Measurements from ENCODE around the gene ATP1B2.
A peak's percentile ranks its signal among the peaks of the same experiment; 100 is the strongest.
"Not testable (repeated sequence)": the region's sequence is repeated elsewhere in the genome, so short reads cannot be mapped to it uniquely, and the experiment has no call there.

Gene ATP1B2, protein sequence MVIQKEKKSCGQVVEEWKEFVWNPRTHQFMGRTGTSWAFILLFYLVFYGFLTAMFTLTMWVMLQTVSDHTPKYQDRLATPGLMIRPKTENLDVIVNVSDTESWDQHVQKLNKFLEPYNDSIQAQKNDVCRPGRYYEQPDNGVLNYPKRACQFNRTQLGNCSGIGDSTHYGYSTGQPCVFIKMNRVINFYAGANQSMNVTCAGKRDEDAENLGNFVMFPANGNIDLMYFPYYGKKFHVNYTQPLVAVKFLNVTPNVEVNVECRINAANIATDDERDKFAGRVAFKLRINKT

DNA sequence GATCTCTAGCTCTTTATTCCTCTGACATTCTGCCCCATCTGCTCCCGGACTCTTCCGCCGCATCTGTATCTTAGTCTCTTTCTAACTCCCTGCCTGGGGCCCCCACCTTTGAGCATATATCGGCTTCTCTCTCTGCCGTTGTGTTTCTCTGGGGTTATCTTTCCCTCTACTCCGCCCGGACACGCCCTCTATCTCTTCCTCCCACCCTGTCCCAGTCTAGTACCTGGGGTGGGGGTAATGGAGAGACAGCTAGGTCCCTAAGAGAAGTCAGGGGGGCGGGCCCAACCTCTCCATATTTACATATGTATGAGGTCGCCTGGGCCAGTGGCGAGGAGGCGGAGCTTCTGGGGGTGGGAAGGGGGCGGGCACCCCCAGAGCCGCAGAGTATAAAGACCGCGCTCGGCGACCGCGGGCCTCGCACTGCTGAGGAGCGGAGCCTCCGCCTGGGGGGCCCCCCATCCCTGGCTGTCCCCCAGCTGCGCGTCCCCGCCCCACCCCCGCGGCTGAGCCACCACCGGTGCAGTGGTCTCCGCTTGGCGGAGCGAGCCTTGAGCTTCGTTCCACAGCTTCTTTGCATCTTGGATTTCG, at the start of gene ATP1B2:
TSS of gene ATP1B2 (plus strand) at position 418 of the 588 bp plus-strand sequence. CDS start 593 bp downstream, outside the sequence.
- peak; percentile 82 for DNase-seq

DNA sequence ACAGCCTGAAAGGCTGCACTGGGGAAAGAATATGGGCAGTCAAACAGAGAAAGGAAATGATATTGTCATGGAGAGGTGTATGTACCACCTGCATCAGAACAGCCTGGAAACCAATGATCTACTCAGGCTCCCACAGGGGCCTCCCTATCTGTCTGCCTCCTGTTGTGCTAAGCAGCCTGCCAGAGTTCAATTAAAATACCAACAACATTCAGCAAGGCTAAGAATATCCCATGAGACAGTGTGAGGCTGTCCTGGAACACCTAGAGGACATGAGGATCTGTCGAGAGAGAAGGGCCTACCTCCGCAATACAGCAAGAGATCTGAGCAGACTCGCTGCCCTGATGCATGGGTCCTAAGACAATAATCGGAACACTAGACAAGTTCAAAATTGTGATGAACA, 44.4 kb upstream of the ATP1B2 start:
- no peak for DNase-seq

DNA sequence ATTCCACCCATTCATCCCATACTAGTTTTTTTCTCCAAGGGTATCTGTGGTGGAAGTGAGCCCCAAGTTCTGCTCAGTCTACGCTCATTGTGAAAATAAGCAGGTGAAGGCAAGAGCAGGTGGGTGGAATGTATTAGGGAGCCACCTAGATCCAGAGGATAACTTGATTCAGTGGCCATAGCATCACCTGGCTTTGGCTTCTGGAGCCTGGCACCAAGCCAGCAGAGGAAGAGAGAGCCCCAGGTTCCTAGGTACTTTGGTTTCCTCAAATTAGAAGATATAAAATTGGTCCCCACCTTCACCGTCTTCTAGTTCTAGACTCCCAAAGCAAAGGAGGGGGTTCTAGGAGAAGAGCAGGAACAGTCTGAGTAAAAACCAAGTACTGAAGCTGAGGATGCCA, 40.1 kb upstream of the ATP1B2 start:
- no peak for DNase-seq

DNA sequence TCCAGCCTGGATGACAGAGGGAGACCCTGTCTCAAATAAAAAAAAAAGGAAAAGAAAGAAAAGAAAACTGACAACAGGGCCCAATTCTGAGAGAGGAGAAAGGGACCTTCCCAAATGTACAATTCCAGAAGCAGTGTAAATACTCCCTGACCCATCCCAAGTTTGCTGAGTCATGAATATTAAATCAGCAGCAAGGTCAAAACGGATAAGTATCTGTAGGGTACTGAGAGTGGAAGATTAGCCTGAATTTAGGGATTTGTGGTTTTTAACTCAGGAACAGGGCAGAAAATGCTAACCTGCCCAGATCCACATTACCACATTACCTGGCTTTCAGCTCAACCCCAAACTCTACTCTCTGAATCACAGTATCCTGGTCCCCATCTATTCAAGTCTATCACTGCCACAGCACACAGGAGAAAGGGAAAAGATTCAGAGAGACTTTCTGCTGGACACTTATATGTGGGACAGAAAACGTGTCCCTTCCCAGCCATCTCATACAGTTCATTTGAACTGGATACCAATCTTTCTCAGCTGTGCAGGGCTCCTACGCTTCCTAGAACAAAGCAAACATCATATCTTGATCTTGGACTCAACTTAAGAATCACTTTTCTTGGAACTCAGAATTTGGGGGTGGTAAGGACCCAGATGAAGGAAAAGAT, 39.0 kb upstream of the ATP1B2 start:
- no peak for DNase-seq

DNA sequence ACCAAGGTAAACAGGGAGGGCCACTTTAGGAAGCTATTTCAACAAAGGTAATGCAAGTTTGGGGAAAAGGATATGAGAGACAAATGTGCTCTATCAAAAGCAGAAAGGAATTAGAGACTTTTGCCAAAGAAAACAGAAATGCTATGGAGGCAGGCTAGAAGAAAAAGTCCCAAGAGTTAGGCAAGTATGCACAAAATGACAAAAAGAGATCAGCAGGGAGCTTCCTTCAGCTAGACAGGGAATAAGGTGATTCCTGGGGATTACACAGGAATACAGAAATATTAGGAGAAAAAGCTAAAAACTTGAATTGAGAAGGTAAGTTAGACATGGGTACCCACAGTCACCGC, 38.5 kb upstream of the ATP1B2 start:
- DNase-seq, result no peak

DNA sequence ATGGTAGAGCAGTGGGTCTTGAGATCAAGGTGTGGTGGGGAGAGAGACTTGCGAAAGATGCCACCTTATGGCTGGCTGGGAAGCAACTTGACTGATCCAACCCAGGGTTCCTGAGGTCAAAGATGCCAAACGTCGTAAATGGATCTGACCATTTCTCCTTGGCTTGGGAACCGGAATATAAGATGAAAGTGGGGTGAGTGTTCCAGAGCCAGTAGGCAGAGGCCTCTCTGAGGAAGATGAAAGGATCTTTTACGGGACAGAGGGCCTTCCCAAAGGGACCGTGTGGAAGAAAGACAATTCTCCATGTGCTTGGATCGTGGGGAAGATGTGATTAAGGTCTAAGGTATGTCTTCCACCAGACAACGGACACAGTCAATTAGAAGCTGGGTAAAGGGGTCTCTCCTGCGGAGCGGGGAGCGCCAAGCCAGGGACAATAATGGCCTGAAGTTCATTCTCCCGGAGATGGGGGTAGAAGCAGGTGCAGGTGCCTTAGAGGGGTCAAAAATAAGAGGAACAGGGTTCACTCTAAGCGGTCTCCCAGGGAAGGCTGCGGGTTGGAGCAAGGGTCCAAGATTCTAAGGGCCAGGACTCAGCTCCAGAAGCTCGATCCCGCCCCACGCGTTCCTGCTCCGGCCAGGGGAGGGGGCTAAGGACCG, 36.8 kb upstream of the ATP1B2 start:
- DNase-seq, result no peak

DNA sequence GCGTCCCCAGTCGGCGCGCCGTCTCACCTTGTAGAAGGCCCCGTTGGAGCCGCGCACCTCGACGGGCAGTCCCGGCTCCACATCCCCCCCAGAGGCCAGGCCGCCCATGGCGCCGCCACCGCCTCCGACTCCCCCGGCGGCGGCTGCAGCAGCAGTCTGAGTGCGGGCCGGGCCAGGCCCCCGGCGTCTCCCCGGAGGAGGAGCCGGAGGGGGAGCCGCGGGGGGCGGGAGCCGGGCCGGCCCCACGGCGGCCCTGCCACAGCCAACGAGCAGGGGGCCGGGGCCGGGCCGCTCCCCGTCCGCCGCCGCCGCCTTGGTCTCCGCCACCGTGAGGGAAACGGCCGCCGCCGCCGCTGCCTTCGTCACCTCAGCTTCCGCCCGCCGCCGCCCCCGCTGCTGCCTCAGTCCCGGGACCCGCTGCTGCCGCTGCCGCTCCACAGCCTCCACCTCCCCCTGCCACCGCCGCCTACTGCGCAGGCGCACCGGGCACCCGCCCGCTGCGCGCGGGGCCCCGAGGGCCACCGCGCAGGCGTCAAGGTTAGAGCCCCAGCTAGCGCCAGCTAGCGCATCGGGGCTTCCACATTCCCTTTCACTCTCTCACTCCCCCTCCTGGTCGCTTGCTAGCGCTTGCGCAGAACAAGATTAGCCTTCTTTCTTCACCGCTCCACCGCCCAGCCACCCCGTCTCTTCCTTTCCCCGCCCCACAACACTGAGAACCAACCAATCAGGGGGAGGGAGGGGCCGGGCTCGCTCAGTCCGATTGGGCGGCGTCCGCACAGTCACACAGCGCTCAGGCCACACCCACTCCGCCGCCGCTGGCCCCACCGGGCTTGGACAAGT, 36.1 kb upstream of the ATP1B2 start, which contains the start of gene FXR2:
TSS of gene FXR2 (minus strand) at position 473 of the 840 bp plus-strand sequence. CDS start at position 108, 365 bp downstream.
- peak; percentile 99 for DNase-seq

DNA sequence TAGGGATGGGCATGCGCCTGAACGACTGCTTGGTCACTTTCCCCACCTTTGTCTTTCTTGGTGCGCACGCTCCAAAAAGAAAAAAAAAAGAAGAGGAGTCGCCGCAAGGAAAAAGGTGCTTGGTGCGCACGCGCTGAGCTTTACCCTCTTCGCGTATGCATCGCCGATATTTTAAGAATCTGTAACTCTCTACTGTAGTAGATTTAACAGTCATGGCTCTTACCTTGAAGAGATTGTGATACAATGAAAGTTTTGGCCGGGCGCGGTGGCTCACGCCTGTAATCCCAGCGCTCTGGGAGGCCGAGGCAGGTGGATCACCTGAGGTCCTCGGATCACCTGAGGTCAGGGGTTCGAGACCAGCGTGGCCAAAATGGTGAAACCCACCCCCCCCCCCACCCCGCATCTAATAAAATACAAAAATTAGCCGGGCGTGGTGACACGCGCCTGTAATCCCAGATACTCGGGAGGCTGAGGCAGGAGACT, 35.4 kb upstream of the ATP1B2 start:
- no peak for DNase-seq

DNA sequence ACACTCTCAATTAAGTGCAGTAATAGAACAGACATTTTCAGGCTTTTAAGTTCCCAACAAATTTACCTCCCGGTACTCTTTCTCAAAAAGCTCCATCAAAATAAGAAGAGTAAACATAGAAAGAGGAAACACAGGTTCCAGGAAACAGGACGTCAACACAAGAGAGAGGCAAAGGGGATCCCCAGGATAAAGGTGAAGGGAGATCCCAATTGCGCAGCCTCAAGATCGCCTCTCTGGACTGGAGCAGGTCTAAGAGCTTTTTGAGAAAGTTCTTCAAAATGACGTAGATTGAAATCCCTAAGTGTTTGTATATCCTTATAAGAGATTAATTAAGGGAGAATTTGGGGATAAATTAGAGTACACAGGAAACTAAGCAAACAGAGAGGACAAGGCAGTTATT, 32.1 kb upstream of the ATP1B2 start:
- no peak for DNase-seq

DNA sequence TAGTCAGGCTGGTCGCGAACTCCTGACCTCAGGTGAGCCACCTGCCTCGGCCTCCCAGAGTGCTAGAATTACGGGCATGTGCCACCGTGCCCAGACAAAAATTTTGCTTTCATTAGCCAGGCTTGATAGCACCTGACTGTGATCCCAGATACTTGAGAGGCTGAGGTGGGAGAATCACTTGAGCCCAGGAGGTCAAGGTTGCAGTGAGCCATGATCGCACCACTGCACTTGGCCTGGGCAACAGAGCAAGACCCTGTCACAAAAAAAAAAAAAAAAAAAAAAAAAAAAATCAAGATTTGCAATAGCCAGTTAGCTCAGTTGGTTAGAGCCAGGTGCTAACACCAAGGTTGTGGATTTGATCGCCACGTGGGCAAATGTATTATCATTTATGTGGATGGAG, 29.9 kb upstream of the ATP1B2 start:
- DNase-seq, result no peak

DNA sequence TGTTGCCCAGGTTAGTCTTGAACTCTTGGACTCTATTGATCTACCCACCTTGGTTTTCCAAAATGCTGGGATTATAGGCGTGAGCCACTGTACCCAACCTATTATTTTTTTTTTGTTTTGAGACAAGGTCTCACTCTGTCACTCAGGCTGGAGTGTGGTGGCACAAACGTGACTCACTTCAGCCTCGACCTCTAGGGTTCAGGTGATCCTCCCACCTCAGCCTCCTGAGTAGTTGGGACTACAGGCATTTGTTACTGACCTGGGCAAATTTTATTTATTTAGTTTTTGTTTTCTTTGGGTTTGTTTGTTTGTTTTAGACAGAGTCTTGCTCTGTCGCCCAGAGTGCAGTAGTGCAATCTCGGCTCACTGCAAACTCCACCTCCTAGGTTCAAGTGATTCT, 27.1 kb upstream of the ATP1B2 start:
- DNase-seq, result no peak

DNA sequence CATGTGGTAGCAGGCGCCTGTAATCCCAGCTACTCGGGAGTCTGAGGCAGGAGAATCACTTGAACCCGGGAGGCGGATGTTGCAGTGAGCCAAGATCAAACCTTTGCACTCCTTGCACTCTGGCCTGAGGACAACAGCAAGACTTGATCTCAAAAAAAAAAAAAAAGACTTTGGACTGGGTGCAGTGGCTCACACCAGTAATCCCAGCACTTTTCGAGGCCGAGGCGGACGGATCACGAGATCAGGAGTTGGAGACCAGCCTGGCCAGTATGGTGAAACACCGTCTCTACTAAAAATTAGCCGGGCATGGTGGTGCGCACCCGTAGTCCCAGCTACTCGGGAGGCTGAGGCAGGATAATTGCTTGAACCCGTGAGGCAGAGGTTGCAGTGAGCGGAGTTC, 25.0 kb upstream of the ATP1B2 start:
- not testable (repeated sequence) for DNase-seq

DNA sequence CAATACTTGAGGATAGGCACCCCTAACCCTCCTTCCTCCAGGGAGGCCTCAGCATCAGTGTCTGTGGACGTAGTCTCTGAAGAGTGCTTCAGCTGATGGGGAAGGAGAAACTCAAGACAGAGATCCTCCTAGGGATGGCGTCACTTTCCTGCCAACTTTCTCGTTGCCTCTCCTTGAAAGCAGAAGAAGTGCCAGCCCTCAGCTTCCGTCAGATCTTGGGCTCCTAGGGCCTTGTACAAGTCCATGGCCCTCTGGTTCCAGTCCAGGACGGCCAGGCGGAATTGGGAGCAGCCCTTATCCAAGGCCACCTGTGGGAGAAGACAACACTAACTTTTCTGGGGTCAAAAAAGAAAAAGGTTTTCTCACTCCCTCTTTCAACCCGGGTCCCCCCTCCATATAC, 24.4 kb upstream of the ATP1B2 start:
- DNase-seq, result no peak

DNA sequence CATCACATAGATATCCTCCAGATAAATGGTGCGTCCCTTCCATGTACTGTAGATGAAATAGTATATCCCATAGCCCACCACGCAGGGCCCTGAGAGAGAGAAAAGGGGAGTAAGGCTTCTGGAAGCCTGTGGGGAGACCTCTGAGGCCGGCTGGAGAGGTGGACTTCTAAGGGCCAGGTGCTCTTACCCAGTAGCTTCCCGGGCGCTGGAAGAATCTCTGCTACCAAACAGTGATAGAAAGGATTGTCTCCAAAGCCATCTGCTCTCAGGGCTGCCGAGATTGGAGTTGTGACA, 23.8 kb upstream of the ATP1B2 start:
- DNase-seq, result no peak

DNA sequence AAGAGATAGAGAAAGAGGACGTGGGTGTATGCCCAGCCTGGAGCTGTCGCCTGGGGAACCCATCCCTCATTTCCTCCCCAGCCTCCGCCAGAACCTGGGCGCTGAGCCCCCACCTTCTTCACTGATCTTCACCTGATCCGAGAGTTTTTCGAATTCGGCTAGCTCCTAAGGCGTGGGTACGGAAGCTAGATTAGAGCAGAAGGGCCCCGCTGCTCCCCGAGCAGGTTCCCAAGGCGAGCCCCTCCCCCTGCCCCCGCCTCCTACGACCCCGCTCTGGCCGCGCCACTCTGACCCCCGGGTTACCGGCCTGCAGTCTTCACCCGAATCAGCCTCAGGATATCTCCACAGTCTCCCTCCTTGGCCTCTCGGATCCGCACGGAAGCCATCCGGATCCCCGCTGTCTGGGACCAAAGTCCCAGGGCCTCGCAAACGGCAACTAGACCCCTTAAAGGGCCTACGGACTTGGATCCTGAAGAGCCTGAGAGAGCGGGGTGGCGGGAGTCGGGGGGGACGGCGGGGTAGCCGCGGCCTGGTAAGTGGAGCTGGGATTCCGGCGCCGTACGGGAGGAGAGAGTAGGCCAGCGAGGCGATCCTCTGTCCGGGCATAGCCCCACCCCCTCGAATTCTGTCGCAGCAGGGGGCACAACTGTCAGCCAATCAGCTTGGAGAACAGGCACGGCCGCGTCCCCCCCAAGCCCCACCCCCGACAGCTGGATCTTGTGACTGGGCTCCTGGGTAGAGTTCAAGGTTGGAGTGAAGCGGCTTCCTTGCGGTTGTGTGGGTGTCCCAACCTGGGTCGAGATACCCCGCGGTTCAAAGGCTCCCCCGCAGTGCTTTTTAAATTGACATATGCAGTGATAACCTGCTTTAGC, 23.2 kb upstream of the ATP1B2 start, which contains the start of gene SAT2:
TSS of gene SAT2 (minus strand) at position 572 of the 872 bp plus-strand sequence. CDS start at position 386, 186 bp downstream.
- DNase-seq, result peak; percentile 88

DNA sequence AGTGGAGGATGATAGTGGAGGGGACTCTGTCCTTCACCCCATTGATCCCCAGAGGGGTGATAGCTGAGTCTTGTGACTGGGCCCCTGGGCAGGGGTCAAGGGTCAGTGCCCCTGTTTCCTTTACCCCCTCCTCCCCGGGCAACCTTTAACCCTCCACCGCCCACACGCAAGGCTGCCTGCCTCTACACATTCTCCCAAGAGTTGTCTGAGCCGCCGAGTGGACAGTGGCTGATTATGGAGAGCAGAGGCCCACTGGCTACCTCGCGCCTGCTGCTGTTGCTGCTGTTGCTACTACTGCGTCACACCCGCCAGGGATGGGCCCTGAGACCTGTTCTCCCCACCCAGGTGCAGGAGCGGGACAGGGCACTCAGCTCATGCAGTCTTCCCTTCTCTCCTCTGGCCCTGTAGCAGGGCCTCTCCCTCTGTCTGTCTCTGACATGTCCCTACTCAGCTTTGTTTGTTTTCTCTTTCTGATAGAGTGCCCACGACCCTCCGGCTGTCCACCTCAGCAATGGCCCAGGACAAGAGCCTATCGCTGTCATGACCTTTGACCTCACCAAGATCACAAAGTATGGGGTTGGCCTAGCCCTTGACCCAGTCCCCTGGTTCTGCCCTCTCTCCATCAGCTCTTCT, 20.7 kb upstream of the ATP1B2 start, which contains the start of gene SHBG:
TSS of gene SHBG (plus strand) at position 197 of the 633 bp plus-strand sequence. CDS start at position 235, 38 bp downstream.
- no peak for DNase-seq

DNA sequence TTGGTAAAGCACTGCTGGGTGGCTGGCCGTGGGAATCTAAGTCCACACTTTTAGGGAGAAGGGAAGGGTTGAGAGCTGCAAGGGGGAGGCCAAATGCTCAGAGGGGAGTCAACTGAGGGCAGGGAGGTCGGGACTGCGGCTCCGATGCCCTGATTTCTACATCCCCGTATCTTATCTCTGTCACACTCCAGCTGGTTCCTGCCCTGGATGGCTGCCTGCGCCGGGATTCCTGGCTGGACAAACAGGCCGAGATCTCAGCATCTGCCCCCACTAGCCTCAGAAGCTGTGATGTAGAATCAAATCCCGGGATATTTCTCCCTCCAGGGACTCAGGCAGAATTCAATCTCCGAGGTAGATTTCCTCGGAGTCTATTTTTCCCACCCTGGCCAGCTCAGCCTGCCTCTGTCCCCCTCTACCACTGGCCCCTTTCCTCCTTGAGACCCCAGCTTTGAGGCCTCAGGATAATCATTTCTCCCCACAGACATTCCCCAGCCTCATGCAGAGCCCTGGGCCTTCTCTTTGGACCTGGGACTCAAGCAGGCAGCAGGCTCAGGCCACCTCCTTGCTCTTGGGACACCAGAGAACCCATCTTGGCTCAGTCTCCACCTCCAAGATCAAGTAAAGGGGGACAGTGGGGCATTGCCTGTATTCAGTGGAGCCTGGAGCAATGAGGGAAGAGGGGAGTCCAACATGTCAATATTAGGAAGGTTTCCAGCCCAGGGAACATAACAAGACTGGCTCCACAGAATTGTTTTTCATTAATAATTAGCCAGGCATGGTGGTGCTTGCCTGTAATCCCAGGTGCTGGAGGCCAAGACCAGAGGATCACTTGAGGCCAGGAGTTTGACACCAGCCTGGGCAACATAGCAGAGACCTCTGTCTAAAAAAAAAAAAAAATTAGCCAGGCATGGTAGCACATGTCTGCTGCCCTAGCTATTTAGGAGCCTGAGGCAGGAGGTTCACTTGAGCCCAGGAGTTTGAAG, 19.0 kb upstream of the ATP1B2 start:
- no peak for DNase-seq

DNA sequence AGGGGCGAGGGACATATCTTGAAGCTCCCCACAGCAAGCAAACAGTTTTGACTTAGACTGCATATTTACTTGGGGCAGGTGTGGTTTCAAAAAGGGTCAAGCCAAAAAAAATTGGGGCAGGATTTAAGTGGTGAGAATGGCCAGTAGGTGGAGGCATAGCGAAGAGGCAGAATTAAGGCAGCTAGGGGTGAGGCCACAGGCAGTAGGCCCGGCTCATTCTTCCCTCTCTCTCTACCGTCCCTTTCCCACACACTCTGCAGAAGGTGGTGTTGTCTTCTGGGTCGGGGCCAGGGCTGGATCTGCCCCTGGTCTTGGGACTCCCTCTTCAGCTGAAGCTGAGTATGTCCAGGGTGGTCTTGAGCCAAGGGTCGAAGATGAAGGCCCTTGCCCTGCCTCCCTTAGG, 18.2 kb upstream of the ATP1B2 start:
- no peak for DNase-seq

DNA sequence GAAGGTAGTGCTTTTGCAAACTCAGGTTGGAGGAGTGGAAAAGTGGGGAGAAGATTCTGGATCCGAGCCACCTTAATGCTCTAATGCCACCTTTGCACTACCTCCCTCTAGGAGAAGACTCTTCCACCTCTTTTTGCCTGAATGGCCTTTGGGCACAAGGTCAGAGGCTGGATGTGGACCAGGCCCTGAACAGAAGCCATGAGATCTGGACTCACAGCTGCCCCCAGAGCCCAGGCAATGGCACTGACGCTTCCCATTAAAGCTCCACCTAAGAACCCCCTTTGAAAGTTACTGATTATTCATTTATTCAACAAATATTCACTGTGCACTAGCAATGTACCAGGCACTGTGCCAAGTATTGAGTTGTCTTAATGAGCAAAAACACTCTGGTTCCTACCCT, 17.6 kb upstream of the ATP1B2 start:
- DNase-seq, result no peak

DNA sequence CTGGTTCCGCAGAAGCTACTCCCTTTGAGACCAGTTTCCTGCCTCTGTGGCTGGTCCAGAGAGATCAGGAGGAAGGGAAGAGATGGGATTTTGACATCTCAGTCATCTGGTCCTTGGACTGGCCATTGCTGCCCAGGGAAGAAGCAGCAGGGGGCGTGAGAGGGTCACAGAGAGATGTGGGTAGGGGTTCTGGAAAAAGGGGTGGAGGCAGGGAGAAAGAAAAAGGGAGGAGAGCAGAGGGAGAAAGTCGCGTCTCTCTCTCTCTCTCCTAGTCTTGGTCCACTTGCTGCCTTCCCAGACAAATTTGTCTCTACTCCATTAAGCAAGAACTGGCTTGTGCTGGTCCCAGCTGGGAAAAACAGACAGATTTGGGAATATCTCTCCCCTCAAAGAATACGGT, 16.3 kb upstream of the ATP1B2 start:
- peak; percentile 52 for DNase-seq
